GM21717 (cell line): ENCODE measurements around the gene ATP6V0D1.

Source experiments
- ATAC-seq: cut with Tn5 transposase; IDR thresholded peaks from one replicate; pipeline ENCODE4 v1.9.1; 2021; ENCODE audit warnings: mild to moderate bottlenecking, moderate library complexity; ENCODE audit not compliant: unreplicated experiment

ATP6V0D1 gene

DNA sequence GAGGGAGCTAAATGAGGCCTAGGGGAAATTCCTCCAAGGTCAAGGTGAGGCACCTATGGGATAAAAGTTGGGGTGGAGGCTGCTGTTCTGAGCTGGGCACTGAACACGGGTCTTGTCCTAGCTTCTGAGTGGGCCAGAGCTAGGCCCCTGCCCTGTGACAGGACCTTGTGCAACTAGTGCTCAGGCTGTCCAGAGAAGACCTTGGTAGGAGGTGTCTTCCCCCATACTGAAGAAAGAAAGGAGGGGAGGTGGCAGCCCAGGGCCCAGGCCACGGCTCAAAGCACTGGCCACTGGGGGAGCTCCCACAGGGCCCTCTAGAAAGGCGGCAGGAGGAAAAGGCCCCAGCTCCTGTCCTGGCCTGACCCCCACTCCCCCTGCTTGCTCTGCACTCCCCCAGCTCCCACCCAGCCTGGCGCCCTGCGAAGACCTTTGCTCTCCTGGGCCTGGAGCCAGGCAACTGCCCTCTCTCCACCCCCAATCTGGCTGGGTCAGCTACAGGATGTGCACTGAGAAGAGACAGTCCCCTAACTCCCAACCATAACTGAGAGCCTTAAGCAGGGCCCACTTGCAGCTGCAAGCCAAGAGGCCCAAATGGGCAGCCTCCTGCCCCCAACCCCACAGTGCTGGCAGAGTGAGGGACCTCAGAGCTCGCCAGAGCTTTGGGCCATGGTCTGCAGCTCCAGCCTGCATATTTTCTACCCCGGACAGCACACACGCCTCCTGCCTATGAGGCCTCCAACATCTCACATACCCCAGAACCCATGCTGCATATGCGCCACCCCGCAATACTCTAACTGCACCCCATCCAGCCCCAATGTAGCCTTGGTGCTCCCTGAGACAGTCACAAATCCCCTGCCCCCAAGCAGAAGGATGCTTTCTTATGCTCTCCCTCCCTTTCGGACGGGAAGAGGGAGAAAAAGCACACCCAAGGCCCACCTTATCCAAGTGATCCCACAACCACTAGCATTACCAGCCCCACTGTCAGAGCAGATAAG lies 34.7 kb downstream of the ATP6V0D1 start:
- ATAC-seq: no peak

- no peak for ATAC-seq
Measured at GRCh38 chr16:67445441-67445912, 35.5 kb downstream of the ATP6V0D1 start.

DNA sequence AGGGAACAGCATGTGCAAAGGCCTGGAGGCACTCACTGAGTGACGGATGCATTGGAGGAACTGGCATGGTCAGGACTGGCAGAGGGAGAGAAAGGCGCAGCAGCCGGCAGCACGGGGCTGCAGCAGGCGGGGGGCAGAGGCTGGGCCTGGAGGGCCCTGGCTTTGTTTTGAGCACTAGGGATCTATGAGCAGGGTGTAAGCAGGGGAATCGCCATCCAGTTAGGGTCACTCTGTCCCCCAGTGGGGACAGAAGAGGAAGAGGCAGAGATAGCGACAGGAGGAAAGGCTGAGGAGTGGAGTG lies 35.9 kb downstream of the ATP6V0D1 start:
- ATAC-seq: no peak

DNA sequence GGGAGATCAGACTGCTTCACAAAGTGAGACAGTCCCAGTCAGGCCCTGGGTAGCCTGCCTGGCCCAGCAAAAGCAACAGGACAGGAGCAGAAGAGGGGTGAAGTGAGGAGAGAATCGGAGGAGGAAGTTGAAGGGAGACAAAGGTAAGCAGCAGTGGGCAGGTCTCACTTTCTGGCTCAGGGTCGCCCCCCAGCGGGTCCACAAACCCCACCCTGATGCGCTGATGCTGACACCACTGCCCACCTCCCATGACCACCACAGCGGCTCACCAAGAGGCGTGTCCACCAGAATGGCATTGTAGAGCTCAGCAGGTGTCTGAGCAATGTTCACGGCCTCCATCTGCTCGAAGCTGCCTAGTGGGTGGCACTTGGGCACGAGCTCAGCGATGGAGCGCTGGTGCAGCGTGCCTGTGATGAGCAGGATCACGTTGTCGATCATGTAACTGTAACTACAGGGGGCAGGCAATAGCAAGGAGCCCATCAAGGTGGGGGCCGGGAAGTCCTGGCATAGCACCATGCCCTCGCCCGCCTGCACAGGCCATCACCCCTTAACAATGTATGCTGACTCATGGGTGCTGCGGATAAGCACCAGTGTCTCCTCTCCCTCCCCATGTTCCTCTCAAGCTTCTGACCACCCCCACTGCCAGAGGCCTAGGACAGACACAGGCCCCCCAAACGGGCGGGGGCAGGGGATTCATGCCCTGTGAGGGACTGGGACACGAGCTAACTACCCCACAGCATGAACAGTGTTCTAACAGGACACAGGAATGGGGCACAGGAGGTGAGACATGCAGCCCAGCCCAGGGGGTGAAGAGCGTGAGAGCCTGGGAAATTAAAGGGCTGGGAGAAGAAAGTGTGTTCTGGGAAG lies 36.5 kb downstream of the ATP6V0D1 start:
- no peak for ATAC-seq

GRCh38 chr16:67443265-67443664 lies 37.7 kb downstream of the ATP6V0D1 start:
- ATAC-seq: no peak

- ATAC-seq: no peak
Measured at GRCh38 chr16:67442581-67443255, 38.2 kb downstream of the ATP6V0D1 start.

GRCh38 chr16:67441907-67442306 lies 39.0 kb downstream of the ATP6V0D1 start:
- no peak for ATAC-seq

DNA sequence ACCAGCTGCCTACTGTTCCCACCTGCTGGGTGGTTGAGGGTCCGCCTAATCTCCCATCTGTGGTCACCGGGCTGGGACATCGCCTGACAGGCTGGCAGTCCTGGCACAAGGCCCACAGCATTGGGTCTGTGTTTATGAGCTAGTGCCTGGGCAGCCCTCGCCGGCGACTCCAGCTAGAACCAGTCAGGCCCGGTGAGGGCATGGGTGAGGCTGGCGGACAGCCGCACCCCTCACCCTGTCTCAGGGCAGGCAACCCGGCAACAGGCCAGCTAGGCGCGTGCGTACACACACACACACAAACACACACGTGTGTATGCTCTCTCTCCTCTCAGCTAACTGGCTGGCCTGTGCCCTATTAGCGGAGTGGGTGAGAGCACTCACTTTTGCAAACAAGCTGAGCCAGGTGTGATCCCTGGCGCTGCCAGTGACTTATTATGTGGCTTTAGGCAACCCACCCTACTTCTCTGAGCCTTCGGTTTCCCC lies 39.6 kb downstream of the ATP6V0D1 start:
- ATAC-seq: no peak

GRCh38 chr16:67438824-67439393 lies 42.0 kb downstream of the ATP6V0D1 start:
- ATAC-seq: no peak

DNA sequence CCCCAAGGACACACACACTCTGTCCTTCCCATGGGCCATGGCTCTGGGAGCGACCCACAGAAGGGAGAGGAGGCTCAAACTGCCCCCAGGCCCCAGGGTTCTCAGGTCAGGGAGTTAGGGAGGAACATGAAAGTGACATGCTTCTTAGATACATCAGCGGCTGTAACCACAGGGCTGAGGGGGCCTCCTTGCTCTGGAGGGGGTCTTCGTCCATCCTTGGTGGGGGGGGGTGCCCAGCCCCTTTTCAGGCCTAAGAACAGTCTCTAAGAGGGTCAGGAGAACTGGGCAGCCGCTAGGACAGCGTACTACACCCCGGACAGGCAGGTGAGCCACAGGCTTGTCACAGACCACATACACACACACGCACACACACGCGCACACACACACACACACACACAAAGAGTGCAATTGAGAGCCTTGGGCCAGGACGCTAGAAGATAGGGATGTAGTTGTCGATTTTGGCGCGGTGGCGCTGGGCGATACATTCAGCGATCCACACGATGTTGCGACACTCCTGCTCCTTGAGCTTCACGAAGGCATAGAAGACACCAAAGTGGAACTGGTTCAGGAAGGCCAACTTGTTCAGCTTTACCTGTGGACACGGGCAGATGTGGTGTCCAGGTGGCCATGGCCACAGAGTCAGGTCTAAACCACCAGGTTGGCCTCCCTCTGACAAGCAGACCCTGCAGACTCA lies 42.7 kb downstream of the ATP6V0D1 start:
- no peak for ATAC-seq

DNA sequence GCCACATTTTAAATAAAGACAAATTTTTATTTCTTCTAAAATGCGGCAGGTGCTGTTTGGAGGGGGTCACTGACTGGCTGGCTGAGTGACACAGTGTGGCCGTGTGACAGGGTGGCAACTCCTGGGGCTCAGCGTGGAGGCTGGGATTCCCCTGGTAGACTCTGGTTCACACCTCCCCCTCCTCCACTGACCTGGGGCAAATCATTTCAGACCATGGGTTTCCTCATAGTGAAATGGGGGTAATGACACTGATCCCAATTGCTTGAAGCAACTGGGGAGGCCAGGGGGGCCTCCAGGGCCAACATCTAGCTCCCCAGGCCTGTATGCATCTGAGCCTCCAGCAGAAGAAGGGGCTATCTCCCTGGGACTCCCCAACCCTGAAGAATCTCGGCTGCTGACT lies 43.4 kb downstream of the ATP6V0D1 start:
- ATAC-seq: no peak

DNA sequence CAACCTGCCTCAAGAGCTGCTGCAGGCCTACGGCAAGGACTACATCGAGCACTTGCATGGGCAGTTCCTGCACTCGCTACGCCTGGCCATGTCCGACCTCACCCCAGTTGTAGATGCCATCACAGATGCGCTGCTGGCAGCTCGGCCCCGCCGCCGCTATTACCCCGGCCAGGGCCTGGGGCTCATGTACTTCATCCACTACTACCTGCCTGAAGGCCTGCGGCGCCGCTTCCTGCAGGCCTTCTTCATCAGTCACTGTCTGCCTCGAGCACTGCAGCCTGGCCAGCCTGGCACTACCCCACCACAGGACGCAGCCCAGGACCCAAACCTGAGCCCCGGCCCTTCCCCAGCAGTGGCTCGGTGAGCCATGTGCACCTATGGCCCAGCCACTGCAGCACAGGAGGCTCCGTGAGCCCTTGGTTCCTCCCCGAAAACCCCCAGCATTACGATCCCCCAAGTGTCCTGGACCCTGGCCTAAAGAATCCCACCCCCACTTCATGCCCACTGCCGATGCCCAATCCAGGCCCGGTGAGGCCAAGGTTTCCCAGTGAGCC lies 44.2 kb downstream of the ATP6V0D1 start:
- no peak for ATAC-seq

DNA sequence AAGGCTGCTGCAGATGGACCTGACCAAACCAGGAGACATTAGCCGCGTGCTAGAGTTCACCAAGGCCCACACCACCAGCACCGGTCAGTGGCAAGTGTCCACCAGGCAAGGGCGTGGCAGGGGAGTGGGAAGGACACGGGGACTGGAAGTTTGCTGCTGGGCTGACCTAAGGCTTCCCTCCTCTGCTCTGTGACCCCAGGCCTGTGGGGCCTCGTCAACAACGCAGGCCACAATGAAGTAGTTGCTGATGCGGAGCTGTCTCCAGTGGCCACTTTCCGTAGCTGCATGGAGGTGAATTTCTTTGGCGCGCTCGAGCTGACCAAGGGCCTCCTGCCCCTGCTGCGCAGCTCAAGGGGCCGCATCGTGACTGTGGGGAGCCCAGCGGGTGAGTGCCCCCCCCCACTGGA lies 45.2 kb downstream of the ATP6V0D1 start:
- ATAC-seq: no peak

DNA sequence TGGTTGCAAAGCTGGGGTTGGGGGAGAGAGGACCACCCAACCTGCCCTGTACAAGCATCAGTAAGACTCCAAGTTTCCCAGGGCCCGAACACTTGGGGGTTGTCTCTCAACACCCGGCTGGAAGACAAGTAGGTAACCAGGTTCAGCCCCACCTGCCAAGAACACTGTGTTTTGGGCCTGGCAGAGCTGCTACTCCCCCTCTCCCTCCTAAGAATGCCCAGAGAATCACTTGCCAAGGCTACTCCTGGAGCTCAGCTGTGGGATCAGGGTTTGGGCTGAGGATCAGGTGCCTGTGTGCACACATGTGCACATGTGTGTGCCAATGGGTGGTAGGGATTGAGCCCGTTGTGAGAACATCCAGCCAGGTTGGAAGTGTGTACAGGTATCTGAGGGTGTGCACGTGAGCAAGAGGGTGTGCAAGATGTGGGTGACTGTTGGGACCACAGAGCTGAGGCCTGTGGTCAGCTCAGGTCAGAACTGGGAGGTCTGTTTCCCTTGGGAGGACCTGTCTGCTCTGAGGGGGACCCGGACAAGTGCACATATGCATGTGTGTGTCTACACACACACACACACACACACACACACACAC lies 47.7 kb downstream of the ATP6V0D1 start:
- ATAC-seq: no peak

DNA sequence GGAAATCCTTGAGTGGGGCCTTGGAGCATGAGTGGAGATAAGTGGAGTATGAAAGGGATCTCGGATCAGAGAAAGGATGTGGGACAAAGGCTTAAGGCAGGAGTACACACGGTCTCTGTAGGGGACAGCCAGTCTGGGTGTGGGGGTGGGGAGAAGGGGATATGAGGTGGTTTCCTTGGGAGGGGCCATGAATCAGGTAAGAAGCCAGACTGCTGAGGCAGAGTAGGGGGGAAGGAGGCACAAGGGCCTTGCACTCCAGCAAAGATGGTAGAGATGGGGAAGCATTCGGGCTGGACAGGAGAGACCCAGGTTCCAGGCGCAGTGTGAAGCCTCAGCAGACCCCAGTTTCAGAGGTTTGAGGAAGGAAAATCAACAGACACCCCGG lies 48.5 kb downstream of the ATP6V0D1 start:
- ATAC-seq: no peak

GRCh38 chr16:67431775-67432505 lies 49.0 kb downstream of the ATP6V0D1 start:
- no peak for ATAC-seq

- no peak for ATAC-seq
Measured at GRCh38 chr16:67430977-67431774, 49.8 kb downstream of the ATP6V0D1 start, which contains the start of gene HSD11B2. HSD11B2 (plus strand) TSS chr16:67431121; CDS start chr16:67431249, 128 bp downstream.

DNA sequence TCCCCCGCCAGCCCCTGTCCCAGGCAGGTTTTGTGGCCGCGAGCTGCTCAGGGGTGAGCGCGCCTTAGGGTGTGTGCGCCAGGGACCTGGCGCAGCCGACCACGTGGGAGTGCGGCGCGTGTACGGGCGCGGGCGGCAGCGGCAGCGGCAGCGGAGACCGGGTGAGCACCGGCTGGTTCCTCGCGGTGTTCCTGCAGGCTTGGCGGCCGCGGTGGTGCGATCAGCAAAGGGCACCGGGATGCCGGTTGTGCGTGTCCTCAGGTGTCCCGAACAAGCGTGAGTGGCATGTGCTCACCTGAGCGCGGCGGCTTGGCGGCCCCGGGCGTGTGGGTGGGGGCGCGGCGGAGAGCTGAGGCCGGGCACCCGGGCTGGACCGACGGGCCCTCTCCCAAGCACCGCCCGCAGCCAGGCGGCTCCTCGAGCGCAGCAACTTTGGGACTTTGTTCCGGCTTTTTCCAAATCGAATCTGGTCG lies 50.4 kb downstream of the ATP6V0D1 start:
- ATAC-seq: no peak
